ENCODE measurements around the gene CRTAC1. TPM values are rescaled to one million over a fixed set of nuclear protein-coding genes. Genes with fewer than 3 reads are reported as not detected.
A peak's percentile ranks its signal among the peaks of the same experiment; 100 is the strongest.

Gene CRTAC1
- total RNA-seq, 1 donor from 2014 or later = 0.30 TPM

DNA sequence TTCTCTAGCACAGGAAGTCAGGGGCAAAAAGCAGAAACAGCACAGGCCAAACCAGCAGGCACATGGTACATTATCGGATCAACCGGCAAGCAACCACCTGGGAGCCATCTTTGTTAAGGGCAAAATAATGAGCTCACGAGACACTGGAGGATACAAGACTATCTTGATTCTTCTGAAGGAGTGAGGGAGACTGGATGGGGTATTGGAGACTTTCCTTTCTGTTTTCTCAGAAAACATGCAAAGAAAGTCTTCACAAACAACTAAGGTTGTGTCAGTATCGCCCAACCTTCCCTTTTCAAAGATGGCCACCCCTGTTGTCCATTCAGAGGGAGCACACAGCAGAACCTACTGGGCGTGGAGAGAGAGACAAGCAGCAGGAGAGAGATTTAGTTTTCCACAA is 151.2 kb downstream of the CRTAC1 start:
- no peaks in the 10 kb centered on the region for H3K9me3 Mint-ChIP-seq
- H3K4me1 Mint-ChIP-seq = no peaks in the 10 kb centered on the region

DNA sequence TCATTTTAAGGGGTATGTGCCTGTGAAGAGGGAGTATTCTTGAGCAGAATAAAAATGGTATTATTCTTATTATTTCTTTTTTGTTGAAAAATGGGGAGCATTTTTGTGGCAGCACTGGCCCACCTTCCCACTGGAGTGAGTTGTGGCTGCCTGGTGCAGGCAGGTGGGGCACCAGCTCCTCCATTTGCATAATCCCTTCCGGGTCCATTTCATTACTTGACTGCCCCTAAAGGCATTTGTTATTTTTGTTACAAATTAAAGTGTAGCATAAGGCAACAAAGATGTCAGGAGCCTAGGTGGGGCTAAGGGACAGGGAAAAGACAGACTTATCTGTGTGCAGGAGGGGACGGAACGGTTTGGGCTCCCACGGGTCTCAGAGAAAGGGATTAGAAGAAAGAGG is 154.0 kb downstream of the CRTAC1 start:
- H3K36me3 Mint-ChIP-seq = no peaks in the 10 kb centered on the region
- H3K27ac Mint-ChIP-seq = no peak overlapping the region
- TF ChIP-seq, protein P1, sequence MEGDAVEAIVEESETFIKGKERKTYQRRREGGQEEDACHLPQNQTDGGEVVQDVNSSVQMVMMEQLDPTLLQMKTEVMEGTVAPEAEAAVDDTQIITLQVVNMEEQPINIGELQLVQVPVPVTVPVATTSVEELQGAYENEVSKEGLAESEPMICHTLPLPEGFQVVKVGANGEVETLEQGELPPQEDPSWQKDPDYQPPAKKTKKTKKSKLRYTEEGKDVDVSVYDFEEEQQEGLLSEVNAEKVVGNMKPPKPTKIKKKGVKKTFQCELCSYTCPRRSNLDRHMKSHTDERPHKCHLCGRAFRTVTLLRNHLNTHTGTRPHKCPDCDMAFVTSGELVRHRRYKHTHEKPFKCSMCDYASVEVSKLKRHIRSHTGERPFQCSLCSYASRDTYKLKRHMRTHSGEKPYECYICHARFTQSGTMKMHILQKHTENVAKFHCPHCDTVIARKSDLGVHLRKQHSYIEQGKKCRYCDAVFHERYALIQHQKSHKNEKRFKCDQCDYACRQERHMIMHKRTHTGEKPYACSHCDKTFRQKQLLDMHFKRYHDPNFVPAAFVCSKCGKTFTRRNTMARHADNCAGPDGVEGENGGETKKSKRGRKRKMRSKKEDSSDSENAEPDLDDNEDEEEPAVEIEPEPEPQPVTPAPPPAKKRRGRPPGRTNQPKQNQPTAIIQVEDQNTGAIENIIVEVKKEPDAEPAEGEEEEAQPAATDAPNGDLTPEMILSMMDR (IDR thresholded peaks at IDR 0.05) = no peak
- TF ChIP-seq EZH2 (IDR thresholded peaks at IDR 0.05) = no peak
- no peak for TF ChIP-seq EZH2phosphoT487 (IDR thresholded peaks at IDR 0.05)
- H3K4me3 Mint-ChIP-seq = no peak overlapping the region
- H2AFZ ChIP-seq (replicated peaks) = no peak overlapping the region
- no peaks in the 10 kb centered on the region for H3K79me2 ChIP-seq (ENCODE audit: low read depth)
- H3K4me3 ChIP-seq = no peak overlapping the region
- peak overlapping the region; percentile 11 for H3K4me2 ChIP-seq
- H3K9me3 ChIP-seq (ENCODE audit: low read depth) = no peaks in the 10 kb centered on the region
- H3F3A ChIP-seq (ENCODE audit: low read depth) = no peaks in the 10 kb centered on the region
- no peak for DNase-seq (ENCODE audit: low spot score)
- H3K27ac ChIP-seq = no peak overlapping the region
- no peaks in the 10 kb centered on the region for H3K27me3 Mint-ChIP-seq (ENCODE audit: insufficient read depth, low read depth)
- H3K9ac ChIP-seq = no peak overlapping the region
- no peaks in the 10 kb centered on the region for H3K36me3 ChIP-seq
- H3K9me3 Mint-ChIP-seq = no peaks in the 10 kb centered on the region
- H3K4me1 Mint-ChIP-seq = no peaks in the 10 kb centered on the region
- no peaks in the 10 kb centered on the region for H4K20me1 ChIP-seq (ENCODE audit: low read depth)
- no peaks in the 10 kb centered on the region for H3K27me3 ChIP-seq
- peaks cover 7% of the 10 kb centered on the region for H3K4me1 ChIP-seq

More for the DNA sequence above, 151.2 kb downstream of the CRTAC1 start:
- Histone ChIP-seq H3K27ac (no peak overlapping the region), H3K4me1 (peaks cover 7% of the 10 kb centered on the region), H3K36me3 (no peaks in the 10 kb centered on the region), H3K9ac (no peak overlapping the region), H3F3A (ENCODE audit: low read depth) (no peaks in the 10 kb centered on the region), H3K4me2 (no peak overlapping the region), H3K9me3 (ENCODE audit: low read depth) (no peaks in the 10 kb centered on the region), H3K4me3 (no peak overlapping the region), H4K20me1 (ENCODE audit: low read depth) (no peaks in the 10 kb centered on the region), H3K79me2 (ENCODE audit: low read depth) (no peaks in the 10 kb centered on the region), H2AFZ (replicated peaks) (peak overlapping the region; percentile 82), H3K27me3 (no peaks in the 10 kb centered on the region)
- no peak overlapping the region for H3K27ac Mint-ChIP-seq
- H3K4me3 Mint-ChIP-seq = no peak overlapping the region
- DNase-seq (ENCODE audit: low spot score) = no peak
- H3K27me3 Mint-ChIP-seq (ENCODE audit: insufficient read depth, low read depth) = no peaks in the 10 kb centered on the region
- TF ChIP-seq EZH2phosphoT487 (IDR thresholded peaks at IDR 0.05) (no peak), EZH2 (IDR thresholded peaks at IDR 0.05) (no peak)
- TF ChIP-seq, protein P1 (IDR thresholded peaks at IDR 0.05) = no peak
- H3K36me3 Mint-ChIP-seq = no peaks in the 10 kb centered on the region

DNA sequence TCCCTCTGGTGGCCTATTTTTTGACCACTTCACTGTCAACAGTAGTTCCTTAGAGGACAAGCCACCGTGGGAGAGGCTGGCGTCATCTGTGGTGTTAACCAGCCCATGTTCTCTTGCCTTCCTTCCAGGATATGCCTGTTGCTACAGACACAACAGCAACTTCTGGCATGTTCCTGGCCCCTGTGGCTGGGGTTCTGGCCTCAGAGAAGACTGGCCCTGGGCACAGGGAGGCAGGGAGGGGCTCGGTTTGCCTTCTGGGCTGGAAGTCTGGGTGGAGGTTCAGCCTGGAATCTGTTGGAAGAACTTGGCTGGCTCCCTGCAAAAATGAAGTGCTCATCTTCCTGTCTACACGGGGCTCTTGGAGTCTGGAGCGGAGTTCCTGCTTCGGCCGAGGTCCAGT is 155.0 kb downstream of the CRTAC1 start:
- Histone ChIP-seq H3K36me3 (no peaks in the 10 kb centered on the region), H3K9me3 (ENCODE audit: low read depth) (no peaks in the 10 kb centered on the region), H3K4me1 (peaks cover 7% of the 10 kb centered on the region), H3K4me2 (no peak overlapping the region), H2AFZ (replicated peaks) (no peak overlapping the region), H3K27ac (no peak overlapping the region), H3K4me3 (no peak overlapping the region), H3K79me2 (ENCODE audit: low read depth) (no peaks in the 10 kb centered on the region), H3F3A (ENCODE audit: low read depth) (no peaks in the 10 kb centered on the region), H3K27me3 (peaks cover 4% of the 10 kb centered on the region), H3K9ac (no peak overlapping the region), H4K20me1 (ENCODE audit: low read depth) (no peaks in the 10 kb centered on the region)
- H3K27me3 Mint-ChIP-seq (ENCODE audit: insufficient read depth, low read depth) = no peaks in the 10 kb centered on the region
- no peaks in the 10 kb centered on the region for H3K36me3 Mint-ChIP-seq
- no peak overlapping the region for H3K27ac Mint-ChIP-seq
- no peak for DNase-seq (ENCODE audit: low spot score)
- no peaks in the 10 kb centered on the region for H3K4me1 Mint-ChIP-seq
- TF ChIP-seq EZH2 (IDR thresholded peaks at IDR 0.05) (no peak), EZH2phosphoT487 (IDR thresholded peaks at IDR 0.05) (no peak)
- TF ChIP-seq, protein P1 (IDR thresholded peaks at IDR 0.05) = no peak
- H3K9me3 Mint-ChIP-seq = no peaks in the 10 kb centered on the region
- H3K4me3 Mint-ChIP-seq = no peak overlapping the region
